Kasumi-1 (cell line): ENCODE results near the gene KCNQ5.

Experiments used
- DNase-seq, 2 experiments: peaks; one replicate each; lab custom pipeline; 2025; lab: John Stamatoyannopoulos, UW

Gene KCNQ5

GRCh38 chr6:72639920-72640614 lies 18.2 kb downstream of the KCNQ5 start:
- DNase-seq: no peak

- DNase-seq: no peak
These were observed 18.7 kb downstream of the KCNQ5 start for GRCh38 chr6:72640615-72640930.

- DNase-seq: no peak
These were observed 20.6 kb downstream of the KCNQ5 start for GRCh38 chr6:72642435-72642834.

GRCh38 chr6:72643214-72643613 lies 21.4 kb downstream of the KCNQ5 start:
- no peak for DNase-seq

- DNase-seq: no peak
These were observed 25.0 kb downstream of the KCNQ5 start for GRCh38 chr6:72646604-72647485.

GRCh38 chr6:72647489-72647888 lies 25.6 kb downstream of the KCNQ5 start:
- DNase-seq: no peak

- DNase-seq: no peak
These were observed 27.4 kb downstream of the KCNQ5 start for GRCh38 chr6:72649032-72649984.

- DNase-seq: no peak
These were observed 28.3 kb downstream of the KCNQ5 start for GRCh38 chr6:72650081-72650745.

GRCh38 chr6:72651174-72651573 lies 29.3 kb downstream of the KCNQ5 start:
- DNase-seq: no peak

- no peak for DNase-seq
These were observed 30.4 kb downstream of the KCNQ5 start for GRCh38 chr6:72651967-72652956.

GRCh38 chr6:72653026-72653425 lies 31.2 kb downstream of the KCNQ5 start:
- no peak for DNase-seq

GRCh38 chr6:72654071-72654621 lies 32.3 kb downstream of the KCNQ5 start:
- no peak for DNase-seq

- DNase-seq: no peak
These were observed 35.7 kb downstream of the KCNQ5 start for GRCh38 chr6:72657407-72658197.

- no peak for DNase-seq
These were observed 37.9 kb downstream of the KCNQ5 start for GRCh38 chr6:72659754-72660153.

- DNase-seq: no peak
These were observed 39.5 kb downstream of the KCNQ5 start for GRCh38 chr6:72661411-72661810.

GRCh38 chr6:72665599-72665998 lies 43.7 kb downstream of the KCNQ5 start:
- no peak for DNase-seq

- no peak for DNase-seq
These were observed 47.5 kb downstream of the KCNQ5 start for GRCh38 chr6:72669324-72669723.

GRCh38 chr6:72672906-72673305 lies 51.0 kb downstream of the KCNQ5 start:
- DNase-seq: no peak

- DNase-seq: no peak
These were observed 53.0 kb downstream of the KCNQ5 start for GRCh38 chr6:72674842-72675241.
